PFSK-1 (cell line): ENCODE measurements around the gene AR.

ENCODE experiments used
- POLR2AphosphoS5 ChIP-seq: IDR thresholded peaks from 2 replicates; pipeline ENCODE4 v1.6.1; 2012; ENCODE audit warnings: low read depth, mild to moderate bottlenecking, control low read depth, low read length, moderate library complexity
- REST ChIP-seq, 2 experiments: IDR thresholded peaks; 2 replicates each; pipeline versions ENCODE4 v1.6.1 to v1.8.0; 2011 to 2012; ENCODE audit warnings: low read depth in 2 of 2, low read length in 2 of 2, control low read depth in 1 of 2, inconsistent platforms in 1 of 2, mild to moderate bottlenecking in 1 of 2, moderate library complexity in 1 of 2; ENCODE audit not compliant: insufficient read depth in 1 of 2
- TAF1 ChIP-seq: IDR thresholded peaks from 2 replicates; pipeline ENCODE4 v1.6.1; 2012; ENCODE audit warnings: low read length, control low read depth, borderline replicate concordance; ENCODE audit not compliant: insufficient read depth

DNA sequence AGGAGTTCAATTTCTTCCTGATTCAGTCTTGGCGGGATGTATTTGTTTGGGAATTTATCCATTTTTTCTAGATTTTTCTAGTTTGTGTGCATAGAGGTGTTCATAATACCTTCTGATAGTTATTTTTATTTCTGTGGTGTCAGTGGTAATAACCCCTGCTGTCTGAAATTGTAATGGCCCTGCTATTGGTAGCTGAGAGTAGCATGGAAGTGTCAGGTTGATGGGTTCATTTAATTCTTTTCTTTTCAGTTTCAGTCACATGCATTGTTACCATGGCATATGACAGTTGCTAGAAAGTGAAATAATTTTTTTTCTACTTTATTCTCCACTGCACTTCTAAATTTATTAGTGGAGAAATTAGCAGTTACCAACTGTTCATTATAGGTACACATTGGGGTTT is 20.7 kb downstream of the AR start:
- TF ChIP-seq POLR2AphosphoS5 = no peak
- TF ChIP-seq TAF1 = no peak
- no peak for TF ChIP-seq REST (IDR thresholded peaks at IDR 0.05; ENCODE audit: insufficient read depth in 1 of 2, low read depth in 2 of 2, low read length in 2 of 2)
